Liver (tissue), 9 donors: ENCODE results near the gene PHF21B. TPM values are rescaled to one million over a fixed set of nuclear protein-coding genes. Genes with fewer than 3 reads are reported as not detected.

Experiments used
- DNase-seq: peaks from one replicate; pipeline ENCODE4 v3.0.0-alpha.2; 2017; ENCODE audit warnings: low spot score
- H3K27ac ChIP-seq, 2 donors: one replicate each; pipeline ENCODE4 v1.7.0; 2013; ENCODE audit warnings: inconsistent platforms in 2 of 2, low read length in 2 of 2, control low read depth in 1 of 2, low read depth in 1 of 2, mild to moderate bottlenecking in 1 of 2
- H3K27me3 ChIP-seq, 4 donors: one replicate each; pipeline versions ENCODE4 v1.6.1 to v1.7.0; 2013; ENCODE audit warnings: low read length in 3 of 4, inconsistent platforms in 1 of 4, mild to moderate bottlenecking in 1 of 4, moderate library complexity in 1 of 4; ENCODE audit not compliant: control insufficient read depth in 4 of 4, insufficient read depth in 4 of 4
- H3K36me3 ChIP-seq, 4 donors: one replicate each; pipeline versions ENCODE4 v1.6.1 to v1.7.0; 2013; ENCODE audit warnings: low read length in 3 of 4, mild to moderate bottlenecking in 3 of 4, low read depth in 1 of 4, moderate library complexity in 1 of 4; ENCODE audit not compliant: control insufficient read depth in 4 of 4, insufficient read depth in 3 of 4
- H3K4me1 ChIP-seq, 4 donors: one replicate each; pipeline versions ENCODE4 v1.6.1 to v1.7.0; 2013; ENCODE audit warnings: low read length in 3 of 4, mild to moderate bottlenecking in 3 of 4, moderate library complexity in 1 of 4; ENCODE audit not compliant: control insufficient read depth in 4 of 4, insufficient read depth in 4 of 4
- H3K4me3 ChIP-seq, 3 donors: one replicate each; pipeline versions ENCODE4 v1.6.1 to v1.7.0; 2013; ENCODE audit warnings: low read length in 3 of 3, control low read depth in 1 of 3, low read depth in 1 of 3, mild to moderate bottlenecking in 1 of 3
- H3K9ac ChIP-seq, 2 donors: one replicate each; pipeline ENCODE4 v1.7.0; 2013; ENCODE audit warnings: low read length in 2 of 2, mild to moderate bottlenecking in 2 of 2, moderate library complexity in 2 of 2, control low read depth in 1 of 2, low read depth in 1 of 2
- H3K9me3 ChIP-seq, 4 donors: one replicate each; pipeline versions ENCODE4 v1.6.1 to v1.7.0; 2013; ENCODE audit warnings: low read length in 3 of 4; ENCODE audit not compliant: control insufficient read depth in 4 of 4
- ATF3 ChIP-seq: IDR thresholded peaks from 2 replicates; pipeline ENCODE4 v1.6.1; 2016; ENCODE audit warnings: antibody characterized with exemption
- EGR1 ChIP-seq, 2 donors: IDR thresholded peaks; 2 replicates each; pipeline ENCODE4 v1.6.1; 2016 to 2018; ENCODE audit warnings: antibody characterized with exemption in 2 of 2, low read depth in 2 of 2
- FOXA1 ChIP-seq: IDR thresholded peaks from 2 replicates; pipeline ENCODE4 v1.6.1; 2016; ENCODE audit warnings: antibody characterized with exemption
- HNF4A ChIP-seq, 2 donors: conservative IDR thresholded peaks; 2 replicates each; pipeline ENCODE4 v1.6.1; 2016; ENCODE audit warnings: antibody characterized with exemption in 2 of 2, mild to moderate bottlenecking in 2 of 2
- HNF4G ChIP-seq: IDR thresholded peaks from 2 replicates; pipeline ENCODE4 v1.6.1; 2016; ENCODE audit warnings: antibody characterized with exemption
- JUND ChIP-seq, 2 donors: IDR thresholded peaks; 2 replicates each; pipeline ENCODE4 v1.6.1; 2016; ENCODE audit warnings: antibody characterized with exemption in 2 of 2
- MAX ChIP-seq: IDR thresholded peaks from 2 replicates; pipeline ENCODE4 v1.6.1; 2016; ENCODE audit warnings: antibody characterized with exemption
- NR2F2 ChIP-seq: IDR thresholded peaks from 2 replicates; pipeline ENCODE4 v1.6.1; 2016; ENCODE audit warnings: antibody characterized with exemption
- RAD21 ChIP-seq, 2 donors: IDR thresholded peaks; 2 replicates each; pipeline ENCODE4 v1.6.1; 2016; ENCODE audit warnings: antibody characterized with exemption in 2 of 2, mild to moderate bottlenecking in 2 of 2
- REST ChIP-seq: IDR thresholded peaks from 2 replicates; pipeline ENCODE4 v1.6.1; 2016; ENCODE audit warnings: antibody characterized with exemption, mild to moderate bottlenecking
- RXRA ChIP-seq, 2 donors: IDR thresholded peaks; 2 replicates each; pipeline ENCODE4 v1.6.1; 2017 to 2018; ENCODE audit warnings: antibody characterized with exemption in 2 of 2, mild to moderate bottlenecking in 1 of 2
- SP1 ChIP-seq: IDR thresholded peaks from 2 replicates; pipeline ENCODE4 v1.6.1; 2018; ENCODE audit warnings: antibody characterized with exemption, mild to moderate bottlenecking
- TAF1 ChIP-seq: conservative IDR thresholded peaks from 2 replicates; pipeline ENCODE4 v1.6.1; 2016; ENCODE audit warnings: antibody characterized with exemption, mild to moderate bottlenecking
- YY1 ChIP-seq: IDR thresholded peaks from 2 replicates; pipeline ENCODE4 v1.6.1; 2016; ENCODE audit warnings: antibody characterized with exemption, mild to moderate bottlenecking
- ZBTB33 ChIP-seq: IDR thresholded peaks from 2 replicates; pipeline ENCODE4 v1.6.1; 2016; ENCODE audit warnings: antibody characterized with exemption
- WGBS: extraction: QIAGEN DNeasy Blood & Tissue Kit; methylation state at CpG from one replicate; pipeline ENCODE4 v1.1.7; 2013; 5-methylcytosine and 5-hydroxymethylcytosine counted together
- polyA plus RNA-seq, 2 donors: library from polyadenylated mRNA; stranded (reverse) in 1 of 2; unstranded in 1 of 2; fragments of 200-250 nt in 1 of 2; fragments of >200 nt in 1 of 2; fragmentation: Nextera tagmentation in 1 of 2; extraction: Ambion mirVana in 1 of 2; gene quantifications; one replicate each; pipeline versions ENCODE4 v1.2.1 to v1.2.3, GENCODE V29; 2013 to 2015
- total RNA-seq, 2 donors: library from RNA; depleted of rRNA; stranded (reverse); fragments of >200 nt; gene quantifications; one replicate each; pipeline ENCODE4 v1.2.3, GENCODE V29; 2014
- donor health status: healthy.
- donor health status: healthy.
- donor health status: healthy.
- donor health status: healthy.
- donor health status: healthy.

Gene PHF21B
- total and polyA plus RNA-seq, 4 donors = not detected

- TF ChIP-seq REST (no peak), TAF1 (no peak), HNF4A (conservative IDR thresholded peaks at IDR 0.05) (no peak)
- WGBS = 86% methylated on average over 15 of the region's 15 CpGs
- no peak for DNase-seq
- Histone ChIP-seq H3K36me3 (no peaks in the 10 kb centered on the region), H3K9ac (no peak overlapping the region), H3K4me3 (no peak overlapping the region), H3K27me3 (peaks cover 0 to 14% (median 9%) of the 10 kb centered on the region in 4 donors), H3K9me3 (no peaks in the 10 kb centered on the region), H3K27ac (no peak overlapping the region), H3K4me1 (peaks cover 0 to 1% (median 0%) of the 10 kb centered on the region in 4 donors)
Measured at GRCh38 chr22:45001653-45002052, 8.2 kb downstream of the PHF21B start.

- no peak for DNase-seq
- H3K27ac ChIP-seq = no peak overlapping the region
- H3K4me3 ChIP-seq = no peak overlapping the region
- H3K36me3 ChIP-seq = no peaks in the 10 kb centered on the region
- 88% methylated on average over 14 of the region's 14 CpGs for WGBS
- no peak overlapping the region for H3K9ac ChIP-seq
- peaks cover 0 to 13% (median 7%) of the 10 kb centered on the region in 4 donors for H3K27me3 ChIP-seq
- TF ChIP-seq REST = no peak
- TF ChIP-seq RAD21 (IDR thresholded peaks at IDR 0.05) = no peak
- TF ChIP-seq YY1 = no peak
- H3K4me1 ChIP-seq = no peaks in the 10 kb centered on the region
- no peaks in the 10 kb centered on the region for H3K9me3 ChIP-seq
Measured at GRCh38 chr22:45000330-45000729, 9.5 kb downstream of the PHF21B start.

- no peak overlapping the region for H3K9ac ChIP-seq
- no peak for DNase-seq
- no peak overlapping the region for H3K27ac ChIP-seq
- no peak overlapping the region for H3K4me3 ChIP-seq
- no peaks in the 10 kb centered on the region for H3K36me3 ChIP-seq
- H3K27me3 ChIP-seq = peaks cover 0 to 7% (median 5%) of the 10 kb centered on the region in 4 donors
- 73% methylated on average over 13 of the region's 13 CpGs for WGBS
- H3K9me3 ChIP-seq = no peaks in the 10 kb centered on the region
- H3K4me1 ChIP-seq = no peaks in the 10 kb centered on the region
- TF ChIP-seq HNF4G (no peak), ATF3 (no peak), TAF1 (no peak), SP1 (no peak), JUND (IDR thresholded peaks at IDR 0.05) (no peak), MAX (no peak), FOXA1 (no peak), REST (no peak), NR2F2 (no peak), YY1 (no peak), RXRA (IDR thresholded peaks at IDR 0.05) (no peak), ZBTB33 (no peak), EGR1 (IDR thresholded peaks at IDR 0.05; ENCODE audit: low read depth in 2 of 2) (no peak)
Measured at GRCh38 chr22:44999687-45000086, 10.1 kb downstream of the PHF21B start.
